ENCODE results near the gene MED31. TPM values are rescaled to one million over a fixed set of nuclear protein-coding genes. Genes with fewer than 3 reads are reported as not detected.
"Not testable (repeated sequence)": the region's sequence is repeated elsewhere in the genome, so short reads cannot be mapped to it uniquely, and the experiment has no call there.

Gene MED31
- total RNA-seq, 4 donors from 2014 or later, result 3.8 to 8.6 (median 7.2) TPM

DNA sequence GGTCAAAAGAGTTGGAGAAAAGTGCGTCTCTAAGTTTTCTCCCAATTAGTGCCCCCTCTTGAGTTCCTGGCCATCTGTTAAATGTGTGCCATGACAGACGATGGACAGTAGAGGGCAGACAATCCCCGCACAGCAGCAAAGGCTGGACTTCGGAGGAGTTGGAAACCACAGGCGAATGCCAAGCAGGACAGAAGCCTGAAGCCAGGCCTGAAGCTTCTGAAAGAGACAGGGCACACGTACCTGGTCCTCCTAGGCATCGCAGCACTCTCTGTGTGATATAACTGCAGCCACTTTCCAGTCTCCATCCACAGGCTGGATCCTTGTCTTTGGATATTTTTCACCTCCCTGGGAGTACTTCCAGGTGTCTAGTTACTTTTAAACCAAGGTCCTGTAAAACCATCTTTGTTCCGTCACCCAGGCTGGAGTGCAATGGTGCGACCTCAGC, 14.7 kb upstream of the MED31 start:
- no peak overlapping the region for H3K4me3 ChIP-seq
- ATAC-seq (peak; percentile 88 to 94), DNase-seq (peak; percentile 40 to 53)
- H3K4me1 ChIP-seq, result no peaks in the 10 kb centered on the region
- no peak overlapping the region for H3K27ac ChIP-seq
- no peak for TF ChIP-seq POLR2A (IDR thresholded peaks at IDR 0.05)
- TF ChIP-seq, protein P1, sequence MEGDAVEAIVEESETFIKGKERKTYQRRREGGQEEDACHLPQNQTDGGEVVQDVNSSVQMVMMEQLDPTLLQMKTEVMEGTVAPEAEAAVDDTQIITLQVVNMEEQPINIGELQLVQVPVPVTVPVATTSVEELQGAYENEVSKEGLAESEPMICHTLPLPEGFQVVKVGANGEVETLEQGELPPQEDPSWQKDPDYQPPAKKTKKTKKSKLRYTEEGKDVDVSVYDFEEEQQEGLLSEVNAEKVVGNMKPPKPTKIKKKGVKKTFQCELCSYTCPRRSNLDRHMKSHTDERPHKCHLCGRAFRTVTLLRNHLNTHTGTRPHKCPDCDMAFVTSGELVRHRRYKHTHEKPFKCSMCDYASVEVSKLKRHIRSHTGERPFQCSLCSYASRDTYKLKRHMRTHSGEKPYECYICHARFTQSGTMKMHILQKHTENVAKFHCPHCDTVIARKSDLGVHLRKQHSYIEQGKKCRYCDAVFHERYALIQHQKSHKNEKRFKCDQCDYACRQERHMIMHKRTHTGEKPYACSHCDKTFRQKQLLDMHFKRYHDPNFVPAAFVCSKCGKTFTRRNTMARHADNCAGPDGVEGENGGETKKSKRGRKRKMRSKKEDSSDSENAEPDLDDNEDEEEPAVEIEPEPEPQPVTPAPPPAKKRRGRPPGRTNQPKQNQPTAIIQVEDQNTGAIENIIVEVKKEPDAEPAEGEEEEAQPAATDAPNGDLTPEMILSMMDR (IDR thresholded peaks at IDR 0.05 in 4 of 5, conservative IDR thresholded peaks at IDR 0.05 in 1 of 5), result peak; percentile 73 to 89 (median 80)
- intact Hi-C loops (cut with DNase I; ENCODE audit: low total_unique reads), result loop anchor here (1.0 to 5.0 kb wide), 2 partner anchors 177 to 341 kb away; no protein-coding TSS in a partner anchor
- in situ Hi-C loops (cut with MboI; ENCODE audit: low sequenced_read_pairs in 4 of 4), result loop anchor here in 3 of 4 donors (5.0 to 25.0 kb wide), 4 partner anchors 171 to 346 kb away; partner anchors contain the start of genes BCL6B (in 3 of the 3), RNASEK (in 3 of the 3) and TEKT1 (in 1 of the 3)
- no peaks in the 10 kb centered on the region for H3K36me3 ChIP-seq
- H3K27me3 ChIP-seq, result peaks cover 0 to 9% (median 0%) of the 10 kb centered on the region in 3 donors
- H3K9me3 ChIP-seq, result no peaks in the 10 kb centered on the region

- intact Hi-C loops (cut with DNase I; ENCODE audit: low total_unique reads); ATAC-seq: not testable (repeated sequence)
These were observed 11.8 kb upstream of the MED31 start for GRCh38 chr17:6663200-6663599.

GRCh38 chr17:6661464-6661848, 10.1 kb upstream of the MED31 start:
- H3K36me3 ChIP-seq, result no peaks in the 10 kb centered on the region
- DNase-seq (no peak), ATAC-seq (no peak)
- in situ Hi-C loops (cut with MboI; ENCODE audit: low sequenced_read_pairs in 4 of 4), result loop anchor here in 3 of 4 donors (10.0 to 25.0 kb wide), 3 partner anchors 176 to 351 kb away; partner anchors contain the start of genes BCL6B (in 3 of the 3), RNASEK (in 3 of the 3) and TEKT1 (in 1 of the 3)
- H3K4me3 ChIP-seq, result no peak overlapping the region
- H3K9me3 ChIP-seq, result no peaks in the 10 kb centered on the region
- peaks cover 9 to 20% (median 13%) of the 10 kb centered on the region in 3 donors for H3K27me3 ChIP-seq
- intact Hi-C loops (cut with DNase I; ENCODE audit: low total_unique reads), result no loop called here
- no peak for TF ChIP-seq POLR2A (IDR thresholded peaks at IDR 0.05)
- TF ChIP-seq, protein P1 (IDR thresholded peaks at IDR 0.05 in 4 of 5, conservative IDR thresholded peaks at IDR 0.05 in 1 of 5), result no peak
- H3K4me1 ChIP-seq, result no peaks in the 10 kb centered on the region
- H3K27ac ChIP-seq, result no peak overlapping the region

More at GRCh38 chr17:6663200-6663599, 11.8 kb upstream of the MED31 start:
- not testable (repeated sequence) for H3K36me3 ChIP-seq, H3K9me3 ChIP-seq, DNase-seq, H3K4me3 ChIP-seq, H3K4me1 ChIP-seq, H3K27ac ChIP-seq
- in situ Hi-C loops (cut with MboI; ENCODE audit: low sequenced_read_pairs in 4 of 4), result loop anchor here in 3 of 4 donors (10.0 to 25.0 kb wide), 3 partner anchors 174 to 349 kb away; partner anchors contain the start of genes BCL6B (in 3 of the 3), RNASEK (in 3 of the 3) and TEKT1 (in 1 of the 3)
- H3K27me3 ChIP-seq, result peaks cover 3 to 13% (median 4%) of the 10 kb centered on the region in 3 donors

DNA sequence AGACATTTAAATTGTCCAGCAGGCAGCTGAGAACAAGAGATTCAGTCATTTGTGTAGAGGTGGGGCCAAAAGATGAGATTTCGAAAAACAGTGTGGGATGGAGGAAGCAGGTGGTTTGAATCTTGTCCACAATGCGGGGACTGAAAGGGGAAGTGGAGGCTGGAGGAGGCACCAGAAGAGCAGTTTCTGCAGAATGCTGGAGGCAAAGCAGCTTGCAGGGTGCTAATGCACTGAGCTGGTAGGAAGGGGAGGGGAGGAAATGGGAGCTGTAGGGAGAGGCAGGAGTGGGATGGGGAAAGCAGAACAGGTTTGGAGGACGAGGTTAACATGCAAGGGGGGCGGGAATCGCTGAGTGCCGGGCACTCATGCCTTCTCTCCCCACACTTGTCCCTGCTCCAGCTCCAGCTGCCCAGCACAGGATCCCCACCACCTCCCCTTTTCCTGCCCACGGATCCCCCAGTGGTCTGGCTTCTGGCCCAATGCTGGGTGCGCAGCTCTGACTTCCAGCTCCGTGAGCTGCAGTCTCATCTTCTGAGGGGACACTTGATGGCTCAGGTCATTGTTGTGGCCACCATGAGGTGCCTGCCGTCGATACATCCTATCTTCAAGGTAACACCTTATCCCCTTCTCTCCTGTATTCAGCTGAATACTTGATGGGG, 9.5 kb upstream of the MED31 start:
- H3K4me1 ChIP-seq, result no peaks in the 10 kb centered on the region
- H3K36me3 ChIP-seq, result no peaks in the 10 kb centered on the region
- no peak for TF ChIP-seq POLR2A (IDR thresholded peaks at IDR 0.05)
- TF ChIP-seq, protein P1 (IDR thresholded peaks at IDR 0.05 in 4 of 5, conservative IDR thresholded peaks at IDR 0.05 in 1 of 5), result no peak
- H3K9me3 ChIP-seq, result no peaks in the 10 kb centered on the region
- DNase-seq (no peak), ATAC-seq (peak in 1 of 2 donors; percentile 8)
- intact Hi-C loops (cut with DNase I; ENCODE audit: low total_unique reads) (no loop called here), in situ Hi-C loops (cut with MboI; ENCODE audit: low sequenced_read_pairs in 4 of 4) (loop anchor here in 3 of 4 donors (10.0 to 25.0 kb wide), 3 partner anchors 176 to 351 kb away; partner anchors contain the start of genes BCL6B (in 3 of the 3), RNASEK (in 3 of the 3) and TEKT1 (in 1 of the 3))
- H3K27me3 ChIP-seq, result peaks cover 9 to 20% (median 13%) of the 10 kb centered on the region in 3 donors
- no peak overlapping the region for H3K4me3 ChIP-seq
- H3K27ac ChIP-seq, result no peak overlapping the region

- Histone ChIP-seq H3K36me3 (no peaks in the 10 kb centered on the region), H3K4me1 (no peaks in the 10 kb centered on the region), H3K27ac (no peak overlapping the region), H3K4me3 (no peak overlapping the region), H3K9me3 (no peaks in the 10 kb centered on the region), H3K27me3 (peaks cover 13 to 24% (median 17%) of the 10 kb centered on the region in 3 donors)
- ATAC-seq (no peak), DNase-seq (no peak)
- no peak for TF ChIP-seq POLR2A (IDR thresholded peaks at IDR 0.05)
- TF ChIP-seq, protein P1 (IDR thresholded peaks at IDR 0.05 in 4 of 5, conservative IDR thresholded peaks at IDR 0.05 in 1 of 5), result no peak
- intact Hi-C loops (cut with DNase I; ENCODE audit: low total_unique reads), result no loop called here
- in situ Hi-C loops (cut with MboI; ENCODE audit: low sequenced_read_pairs in 4 of 4), result loop anchor here in 3 of 4 donors (10.0 to 25.0 kb wide), 3 partner anchors 177 to 352 kb away; partner anchors contain the start of genes BCL6B (in 3 of the 3), RNASEK (in 3 of the 3) and TEKT1 (in 1 of the 3)
These were observed 8.7 kb upstream of the MED31 start for GRCh38 chr17:6660101-6660500.

- DNase-seq, H3K27ac ChIP-seq, H3K4me1 ChIP-seq, H3K36me3 ChIP-seq, H3K9me3 ChIP-seq, H3K4me3 ChIP-seq, ATAC-seq: not testable (repeated sequence)
- intact Hi-C loops (cut with DNase I; ENCODE audit: low total_unique reads) (loop anchor here (10.0 kb wide), 1 partner anchor 1174 kb away; the partner anchor contains the start of genes DERL2 and MIS12), in situ Hi-C loops (cut with MboI; ENCODE audit: low sequenced_read_pairs in 4 of 4) (loop anchor here in 3 of 4 donors (25.0 kb wide), 2 partner anchors 179 to 354 kb away; partner anchors contain the start of genes BCL6B (in 3 of the 3), RNASEK (in 3 of the 3) and TEKT1 (in 1 of the 3))
- H3K27me3 ChIP-seq, result peaks cover 21 to 39% (median 30%) of the 10 kb centered on the region in 3 donors
These were observed 7.0 kb upstream of the MED31 start for GRCh38 chr17:6658411-6658810.

Measured in gastrocnemius medialis (tissue), 4 donors.